NCI-H1092 treated with DMSO at 0.1 percent for 48 hours (cell line): ENCODE results near the gene SIK3.

ENCODE experiments used
- DNase-seq: peaks from one replicate; lab custom pipeline; 2025; lab: John Stamatoyannopoulos, UW

The SIK3 gene

DNA sequence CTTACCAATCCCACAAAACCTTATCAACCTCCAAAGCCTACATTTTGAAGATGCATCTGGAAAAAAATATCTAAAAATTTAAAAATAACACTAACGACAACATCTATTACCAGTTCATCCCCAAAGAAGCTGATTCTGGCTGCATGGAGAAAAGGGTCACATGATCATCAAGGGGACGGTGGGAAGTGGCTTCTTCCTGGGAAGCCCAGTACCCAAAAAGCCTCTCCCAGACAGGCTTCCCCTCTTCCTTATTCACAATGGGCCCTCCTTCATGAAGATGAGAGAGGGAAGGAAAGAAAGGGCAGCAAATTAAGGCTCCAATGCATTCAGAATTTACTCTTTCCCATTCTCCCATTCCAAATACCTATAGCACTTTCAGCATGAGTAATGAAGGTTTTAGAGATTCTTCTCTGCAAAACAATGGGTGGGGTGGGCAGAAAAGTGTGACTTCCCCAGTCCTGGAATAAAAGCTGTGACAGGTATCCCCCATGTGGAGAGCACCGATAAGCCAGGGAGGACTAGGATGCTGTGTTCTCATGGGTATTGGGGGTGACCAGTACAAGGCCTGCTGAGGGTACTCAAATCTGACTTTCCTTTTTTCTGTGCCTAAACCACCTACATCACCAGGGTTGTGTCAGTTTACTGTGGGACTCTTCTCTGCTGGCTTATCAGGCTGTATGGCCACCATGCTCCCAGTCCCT lies 88.2 kb downstream of the SIK3 start:
- DNase-seq = no peak

DNA sequence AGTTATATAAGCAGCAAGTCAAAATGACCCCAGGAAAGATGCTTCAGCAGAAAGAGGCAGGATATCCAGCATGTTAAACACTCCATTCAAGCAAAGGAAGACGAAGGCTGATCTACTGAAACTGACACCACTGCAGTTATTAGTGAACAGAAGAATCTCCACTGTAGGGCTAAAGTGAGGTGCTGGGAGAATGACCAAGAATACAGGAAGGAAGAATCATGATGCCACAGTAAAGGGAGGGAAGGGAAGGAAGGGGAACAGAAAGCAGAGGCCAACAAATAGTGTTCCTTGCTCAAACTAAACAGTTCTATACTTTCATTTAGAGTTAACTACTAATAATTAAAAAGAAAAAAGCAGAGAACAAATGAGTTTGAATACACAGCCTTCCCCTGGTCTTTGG lies 92.5 kb downstream of the SIK3 start:
- no peak for DNase-seq

DNA sequence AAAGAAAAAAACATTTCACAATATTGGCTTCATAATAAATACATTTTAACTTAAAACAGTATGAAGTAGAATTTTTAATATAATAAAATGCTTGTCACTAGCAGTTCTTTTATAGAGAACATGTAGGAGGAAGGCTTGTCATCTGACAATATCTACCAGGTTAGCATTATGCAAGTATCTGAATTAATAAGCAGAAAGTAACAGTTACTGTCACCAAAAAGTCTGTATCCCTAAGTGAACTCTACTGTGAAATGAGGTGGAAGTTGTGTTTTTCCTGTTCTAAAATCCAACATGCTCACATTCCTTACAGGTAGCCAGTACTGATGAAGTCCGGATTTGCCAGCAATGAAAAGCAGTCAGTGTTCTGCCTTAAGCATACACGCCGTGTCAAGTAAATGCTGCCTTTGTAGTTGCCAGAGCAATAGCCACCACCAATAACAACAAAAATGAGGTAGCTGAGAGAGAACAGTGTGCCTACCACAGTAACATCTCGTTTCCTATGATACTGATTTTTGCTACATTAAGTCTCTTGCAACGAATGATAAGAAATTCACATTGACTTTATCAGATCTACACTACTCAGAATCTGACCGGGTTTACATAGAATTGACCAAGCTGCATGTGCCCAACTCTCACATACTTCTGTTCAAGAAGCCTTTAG lies 95.5 kb downstream of the SIK3 start:
- DNase-seq = no peak

DNA sequence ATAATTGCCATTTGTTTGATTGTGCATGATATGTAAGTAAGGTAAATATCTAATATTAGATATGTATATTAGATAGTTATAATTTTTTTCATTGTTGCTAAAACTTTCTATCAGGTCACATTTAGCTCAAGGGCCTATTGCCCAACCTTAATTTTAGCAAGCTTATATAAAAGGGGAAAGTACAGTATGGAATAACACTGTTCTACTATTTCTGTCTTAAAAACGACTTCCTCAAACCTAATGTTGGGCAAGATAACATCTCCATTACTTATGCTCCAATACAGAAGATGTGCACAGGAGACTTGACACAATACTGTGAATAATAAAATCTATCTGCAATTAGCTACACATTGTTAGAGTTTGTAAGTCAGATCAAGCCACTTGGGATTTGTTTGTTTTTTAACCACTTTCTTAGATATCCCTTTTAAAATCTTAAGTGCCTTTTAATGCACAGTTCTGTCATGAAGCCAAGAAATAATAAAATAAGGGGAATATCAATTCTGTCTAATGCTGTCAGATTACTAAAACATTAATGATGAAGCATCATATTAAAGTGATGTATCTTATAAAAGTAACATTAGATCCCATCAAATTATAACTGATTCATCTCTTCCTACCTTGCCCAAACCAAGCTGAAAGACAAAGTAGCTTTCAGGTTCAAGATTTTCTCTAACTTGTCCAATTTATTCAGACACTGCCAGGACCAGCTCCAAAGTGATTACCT lies 98.1 kb downstream of the SIK3 start:
- DNase-seq = no peak

DNA sequence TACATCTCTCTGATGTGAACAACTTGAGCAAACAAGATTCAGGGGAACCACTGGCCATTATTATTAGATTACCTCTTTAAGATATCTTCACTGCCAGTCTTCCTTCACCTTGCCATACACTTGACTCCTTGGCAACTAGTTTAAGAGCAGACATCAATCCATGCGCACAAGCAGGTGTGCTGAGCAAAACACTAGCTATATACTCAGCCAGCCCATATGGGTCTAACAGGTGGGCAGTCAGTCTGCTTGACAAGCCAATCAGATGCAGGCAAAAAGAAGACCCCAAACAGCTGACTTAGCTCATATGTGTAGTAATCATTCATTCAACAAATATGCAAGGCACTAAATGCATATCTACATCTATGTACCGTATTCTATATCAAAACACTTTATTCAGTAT lies 101.2 kb downstream of the SIK3 start:
- DNase-seq = no peak

DNA sequence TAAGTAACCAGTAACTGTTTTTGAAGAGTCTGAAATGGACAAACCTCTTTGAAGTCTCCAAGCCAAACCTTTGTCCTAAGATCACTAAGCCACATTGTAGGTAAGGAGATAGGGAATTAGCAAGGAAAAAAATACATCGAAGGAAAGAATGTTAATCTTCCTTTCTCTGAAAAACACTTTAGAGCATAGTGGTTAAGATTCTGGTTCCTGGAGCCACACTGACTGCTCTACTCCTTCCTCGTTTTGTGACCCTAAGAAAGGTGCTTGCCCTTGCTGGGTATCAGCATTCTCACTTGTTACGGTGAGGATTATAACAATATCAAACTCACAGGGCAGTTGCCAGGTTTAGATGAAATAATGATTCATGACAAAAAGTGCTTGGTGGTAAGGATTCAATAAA lies 104.0 kb downstream of the SIK3 start:
- DNase-seq = no peak

DNA sequence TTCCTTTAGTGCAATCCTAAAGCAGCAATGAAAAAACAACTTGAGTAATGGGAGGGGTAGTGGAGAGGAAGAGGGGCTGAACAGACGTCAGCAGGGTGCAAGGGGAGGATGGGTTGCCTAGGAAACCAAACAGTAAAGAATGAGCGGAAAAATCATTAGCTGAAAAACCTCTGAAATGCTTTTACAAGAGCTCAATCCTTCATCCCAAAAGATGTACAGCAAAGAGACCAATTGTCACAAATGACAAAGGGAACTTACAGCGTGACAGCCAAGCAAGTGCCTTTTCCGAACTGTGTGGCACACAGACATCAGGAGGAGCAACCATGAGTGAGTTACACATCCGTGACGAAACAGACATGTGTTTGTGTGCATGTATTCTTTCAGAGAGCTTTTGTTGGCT lies 104.6 kb downstream of the SIK3 start:
- no peak for DNase-seq

DNA sequence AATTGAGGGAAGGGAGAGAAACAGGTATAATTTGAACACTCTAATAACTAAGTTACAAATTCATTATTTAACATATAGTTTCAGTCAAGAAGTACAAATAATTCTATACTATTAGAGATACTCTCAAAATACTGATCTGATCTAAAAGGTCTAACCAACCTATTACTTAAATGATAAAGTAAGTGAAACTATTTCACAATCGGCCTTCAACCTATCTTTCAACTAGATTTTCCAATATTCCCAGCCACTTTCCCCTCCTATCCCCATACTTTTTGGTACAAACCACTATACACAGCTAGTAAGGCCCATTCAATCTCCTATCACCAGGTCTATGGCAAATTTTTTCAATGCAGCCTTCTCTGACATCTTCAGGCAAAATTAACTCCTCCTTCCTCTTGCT lies 106.7 kb downstream of the SIK3 start:
- DNase-seq = no peak

DNA sequence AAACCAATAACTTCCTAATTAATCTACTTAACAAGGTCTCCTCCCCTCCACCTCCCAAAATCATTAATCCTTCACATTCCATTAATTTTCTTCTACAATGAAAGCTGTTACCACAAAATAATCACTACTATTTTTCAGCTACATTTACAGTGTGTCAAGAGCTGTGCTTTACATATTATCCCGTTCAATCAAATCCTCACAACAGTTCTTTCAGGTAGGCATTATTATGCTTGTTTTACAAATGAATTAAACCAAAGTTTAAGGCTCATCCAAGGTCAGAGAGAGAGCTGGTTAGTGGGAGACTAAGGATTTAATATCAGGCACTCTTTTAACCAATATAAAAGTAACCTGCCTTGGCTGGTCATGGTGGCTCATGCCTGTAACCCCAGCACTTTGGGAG lies 107.4 kb downstream of the SIK3 start:
- DNase-seq = no peak

DNA sequence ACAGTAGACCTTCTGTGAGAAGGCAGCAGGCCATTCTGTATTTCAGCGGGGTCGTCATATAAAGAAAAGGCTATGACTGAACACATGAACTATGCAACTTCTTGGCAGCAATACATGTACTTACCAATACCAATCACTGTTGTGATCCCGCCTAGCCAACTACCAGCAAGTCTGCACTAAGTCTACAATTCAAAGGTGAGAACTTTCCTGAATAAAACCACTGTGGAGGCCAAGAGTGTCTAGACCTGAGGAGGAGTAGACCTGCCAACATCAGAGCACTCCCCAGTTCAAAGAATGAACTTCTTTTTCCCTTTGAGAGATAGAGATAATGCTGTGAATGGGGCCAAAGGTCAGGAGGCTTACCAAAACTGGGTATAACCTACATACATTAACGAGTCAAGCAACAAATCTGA lies 108.2 kb downstream of the SIK3 start:
- DNase-seq = no peak

DNA sequence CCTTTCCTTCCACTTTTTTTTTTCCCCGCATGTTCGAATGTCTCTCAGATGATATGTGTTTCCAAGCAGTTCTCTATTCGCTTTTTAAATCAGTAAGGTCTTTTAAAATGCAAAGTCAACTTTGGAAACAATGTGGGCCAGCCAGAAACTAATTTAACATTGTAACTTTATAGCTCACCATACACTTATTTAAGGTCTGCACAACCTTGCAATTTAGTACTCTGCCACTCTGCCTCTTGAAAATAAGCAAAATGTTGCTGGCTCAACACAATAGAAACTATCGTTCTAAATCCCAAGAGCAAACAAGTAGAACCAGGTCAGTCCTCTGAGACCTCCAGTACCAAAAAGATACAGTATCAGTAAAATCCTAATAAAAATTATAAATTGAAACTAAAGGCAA lies 109.0 kb downstream of the SIK3 start:
- DNase-seq = no peak

DNA sequence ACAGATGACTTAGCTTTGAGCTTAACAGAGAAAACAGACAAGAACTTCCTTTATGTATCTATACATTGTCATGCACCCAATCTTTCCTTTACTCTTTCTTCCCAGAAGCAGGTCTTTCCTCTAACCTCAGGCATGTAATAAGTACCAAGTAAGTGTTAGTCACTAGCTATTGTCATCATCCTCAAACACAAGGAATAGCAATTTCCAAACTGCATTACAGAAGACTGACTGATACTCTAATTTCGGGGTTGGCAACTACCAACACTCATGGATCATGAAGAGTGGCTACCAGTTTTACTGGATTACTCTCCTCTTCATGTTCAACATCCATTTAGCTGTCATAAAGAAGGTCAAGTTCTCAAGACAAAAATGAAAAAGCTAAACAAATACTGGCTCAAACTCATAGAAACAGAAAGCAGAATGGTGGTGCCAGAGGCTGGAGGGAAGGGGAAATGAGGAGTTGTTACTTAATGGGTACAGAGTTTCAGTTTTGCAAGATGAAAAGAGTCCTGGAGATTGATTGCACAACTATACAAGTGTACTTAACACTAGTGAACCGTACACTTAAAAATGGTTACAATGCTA lies 111.6 kb downstream of the SIK3 start:
- no peak for DNase-seq

DNA sequence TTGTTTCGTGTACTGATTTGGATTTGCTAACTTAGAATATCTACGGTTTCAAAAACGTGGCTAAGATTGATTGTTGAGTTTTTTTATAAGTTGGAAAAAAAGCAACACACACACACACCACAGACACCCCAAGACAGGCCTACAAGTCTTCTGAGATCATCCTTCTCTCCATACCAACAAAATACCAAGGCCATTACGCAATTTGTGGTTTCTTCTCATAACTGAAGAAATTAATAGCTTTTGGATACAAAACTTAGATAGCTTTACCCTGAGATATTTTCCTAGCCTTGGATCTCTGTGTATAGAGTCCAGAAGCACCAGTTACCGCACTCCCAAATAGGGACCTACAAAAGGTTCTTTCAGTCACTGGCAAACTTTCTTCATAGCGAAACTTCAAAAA lies 113.6 kb downstream of the SIK3 start:
- no peak for DNase-seq

DNA sequence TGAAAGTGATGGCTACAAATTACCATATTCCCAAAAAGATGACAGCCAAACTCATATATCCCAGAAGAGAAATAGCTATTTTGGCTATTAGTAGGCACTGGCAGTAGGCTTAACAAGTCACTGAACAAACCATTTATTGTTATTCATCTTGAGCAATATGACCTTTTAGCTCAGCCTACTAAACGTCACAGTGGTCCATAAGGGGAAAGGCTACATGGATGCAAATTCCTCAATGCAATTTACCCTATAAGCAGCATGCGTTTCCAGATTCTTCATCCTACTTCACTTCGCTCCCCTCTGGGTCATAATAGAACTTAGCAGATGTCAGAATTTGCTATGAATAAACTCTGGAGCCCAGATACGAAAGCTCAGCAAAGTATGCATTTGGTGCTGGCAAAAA lies 114.0 kb downstream of the SIK3 start:
- DNase-seq = no peak

DNA sequence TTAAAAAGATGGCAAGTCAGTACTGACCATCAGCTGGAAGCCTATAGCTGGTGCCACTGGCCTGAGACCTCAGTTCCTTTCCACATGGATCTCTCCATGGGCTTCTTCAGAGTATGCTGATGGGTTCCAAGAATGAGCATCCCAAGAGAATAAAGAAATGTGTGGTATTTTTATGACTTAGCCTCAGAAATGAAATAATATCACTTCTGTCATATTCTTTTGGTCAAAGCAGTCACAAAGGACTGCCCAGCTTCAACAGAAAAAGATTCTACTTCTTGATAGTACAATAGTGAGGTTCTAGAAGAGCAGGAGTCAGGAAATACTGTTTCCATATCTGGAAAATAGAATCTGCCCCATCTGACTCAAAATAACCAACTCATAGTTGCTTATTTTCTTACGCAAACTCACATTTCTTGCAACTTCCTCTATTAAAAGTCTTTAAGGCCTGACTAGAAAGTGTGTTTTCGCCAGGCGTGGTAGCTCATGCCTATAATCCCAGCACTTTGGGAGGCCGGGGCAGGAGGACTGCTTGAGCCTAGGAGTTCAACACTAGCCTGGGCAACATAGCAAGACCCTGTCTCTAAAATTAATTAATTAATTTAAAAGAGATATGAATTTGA lies 116.9 kb downstream of the SIK3 start:
- DNase-seq = no peak

DNA sequence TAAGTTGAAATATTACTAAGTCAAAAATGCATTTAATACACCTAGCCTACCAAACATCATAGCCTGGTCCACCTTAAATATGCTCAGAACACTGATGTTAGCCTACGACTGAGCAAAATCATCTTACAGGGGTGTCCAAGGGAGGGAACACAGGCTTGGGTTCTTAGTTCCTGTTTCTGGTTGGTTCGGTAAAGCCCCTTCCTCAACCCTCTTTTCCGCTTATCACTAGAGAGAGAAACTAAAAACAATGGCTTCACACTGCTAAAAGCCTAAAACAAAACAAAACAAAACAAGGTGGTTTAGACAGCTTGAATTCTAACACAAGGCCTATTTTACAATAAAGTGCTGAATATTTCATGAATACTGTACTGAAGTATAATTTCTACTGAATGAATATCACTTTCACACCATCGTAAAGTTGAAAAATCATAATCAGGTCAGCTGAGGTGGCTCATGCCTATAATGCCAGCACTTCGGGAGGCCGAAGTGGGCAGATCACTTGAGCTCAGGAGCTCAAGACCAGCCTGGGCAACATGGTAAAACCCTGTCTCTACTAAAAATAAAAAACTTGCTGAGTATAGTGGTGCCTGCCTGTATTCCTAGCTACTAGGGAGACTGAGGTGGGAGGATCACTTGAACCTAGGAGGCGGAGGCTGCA lies 118.0 kb downstream of the SIK3 start:
- no peak for DNase-seq

DNA sequence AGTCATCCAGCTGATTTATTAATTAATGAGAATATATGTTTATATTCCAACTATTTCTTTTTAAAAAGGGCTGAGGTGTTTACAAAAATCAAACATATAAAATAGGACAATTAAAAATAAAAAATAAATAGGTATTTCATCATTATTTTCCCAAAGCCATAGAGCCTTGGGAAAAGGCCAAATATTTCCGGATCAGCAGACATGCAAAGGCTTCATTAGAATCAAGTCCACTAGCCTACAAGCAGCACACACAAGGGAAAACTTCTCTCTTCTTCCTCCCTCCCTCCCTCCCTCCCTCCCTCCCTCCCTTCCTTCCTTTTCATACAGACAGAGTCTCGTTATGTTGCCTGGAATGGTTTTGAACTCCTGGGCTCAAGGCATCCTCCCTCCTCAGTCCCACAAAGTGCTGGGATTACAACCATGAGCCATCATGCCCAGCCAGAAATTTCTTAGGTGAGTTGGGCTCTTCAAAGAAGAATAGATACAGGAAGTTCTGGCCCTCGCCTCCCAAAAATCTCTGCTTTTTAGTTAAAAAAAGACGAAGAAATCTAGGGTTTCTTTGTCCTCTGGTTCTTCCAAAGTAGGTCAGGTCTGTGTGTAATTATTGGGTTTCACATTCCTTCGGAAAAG lies 121.2 kb downstream of the SIK3 start:
- no peak for DNase-seq

DNA sequence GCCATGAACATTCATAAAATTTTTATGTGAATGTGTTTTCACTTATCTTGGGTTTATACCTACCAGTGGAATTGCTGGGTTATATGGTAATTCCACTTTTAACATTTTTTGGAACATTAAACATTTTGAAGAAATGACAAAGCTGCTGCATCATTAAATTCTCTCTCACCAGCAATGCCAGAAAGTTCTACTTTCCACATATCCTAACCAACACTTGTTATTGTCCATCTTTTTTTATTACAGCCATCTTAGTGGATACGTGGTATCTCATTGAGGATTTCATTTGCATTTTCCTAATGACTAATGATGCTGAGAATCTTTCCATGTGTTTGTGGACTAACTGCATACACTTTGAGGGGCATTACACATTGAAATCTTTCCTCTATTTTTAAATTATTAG lies 122.6 kb downstream of the SIK3 start:
- DNase-seq = no peak

DNA sequence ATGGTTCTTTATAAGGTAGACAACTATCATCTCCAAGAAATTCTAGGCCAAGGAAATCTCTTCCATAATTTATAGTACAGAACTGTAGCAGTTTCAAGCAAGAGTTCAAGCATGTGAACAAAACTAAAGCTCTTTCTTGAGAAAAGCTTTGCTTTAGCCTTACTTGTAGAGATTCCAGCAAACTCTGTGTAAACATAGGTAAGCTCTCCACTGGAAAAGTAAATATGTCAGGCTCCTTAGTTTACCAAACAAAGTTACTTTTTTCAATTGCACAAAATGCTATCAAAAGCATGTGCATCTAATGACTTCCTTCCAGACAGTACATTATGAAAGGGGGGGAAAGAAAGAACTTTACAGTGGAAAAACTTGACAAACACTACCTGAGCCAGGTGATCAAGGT lies 125.0 kb downstream of the SIK3 start:
- no peak for DNase-seq

DNA sequence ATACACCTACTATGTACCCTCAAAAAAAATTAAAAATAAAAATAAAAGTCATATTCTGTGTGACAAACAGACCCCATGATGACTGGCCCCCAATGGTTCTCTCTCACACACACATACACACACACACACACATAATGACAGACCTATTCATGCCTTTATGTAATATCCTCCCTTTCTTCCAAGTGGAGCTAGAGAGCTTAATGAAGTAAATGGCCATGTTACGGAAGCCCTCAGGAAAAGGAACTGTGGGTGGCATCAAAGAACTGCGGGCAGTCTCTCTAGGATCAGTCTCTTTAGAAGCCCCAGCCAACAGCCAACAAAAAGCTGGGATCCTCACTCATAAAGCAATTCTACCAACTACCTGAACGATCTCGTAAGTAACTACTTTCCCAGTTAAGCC lies 125.5 kb downstream of the SIK3 start:
- DNase-seq = no peak

DNA sequence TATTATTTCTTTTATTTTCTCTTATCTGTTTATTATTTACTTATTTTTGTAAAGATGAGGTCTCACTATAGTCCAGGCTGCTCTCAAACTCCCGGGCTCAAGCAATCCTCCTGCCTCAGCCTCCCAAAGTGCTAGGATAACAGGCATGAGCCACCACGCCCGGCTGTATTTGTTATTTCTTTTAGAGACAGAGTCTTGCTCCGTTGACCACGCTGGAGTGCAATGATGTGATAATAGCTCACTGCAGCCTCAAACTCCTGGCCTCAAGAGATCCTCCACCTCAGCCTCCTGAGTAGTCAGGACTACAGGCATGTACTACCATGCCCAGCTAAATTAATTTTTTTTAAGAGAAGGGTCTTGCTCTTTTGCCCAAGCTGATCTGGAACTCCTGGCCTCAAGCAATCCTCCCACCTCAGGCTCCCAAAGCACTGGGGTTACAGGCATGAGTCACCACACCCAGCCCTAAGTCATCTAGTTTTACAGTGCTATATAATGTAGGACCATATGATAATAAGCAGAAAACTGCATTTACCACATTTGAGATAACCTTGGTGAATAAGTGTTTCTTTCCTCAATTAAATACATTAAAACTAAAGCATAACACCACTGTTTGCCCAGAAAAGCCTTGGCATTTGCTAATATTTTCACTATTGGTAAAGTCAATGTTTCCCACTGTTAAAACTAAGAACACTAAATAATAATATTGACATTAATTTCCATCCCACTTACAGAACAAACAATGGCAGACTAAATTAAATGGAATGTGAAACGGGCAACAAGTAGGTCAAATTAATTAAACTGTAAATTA lies 127.5 kb downstream of the SIK3 start:
- no peak for DNase-seq
